ENCODE measurements around the gene LY86.

DNA sequence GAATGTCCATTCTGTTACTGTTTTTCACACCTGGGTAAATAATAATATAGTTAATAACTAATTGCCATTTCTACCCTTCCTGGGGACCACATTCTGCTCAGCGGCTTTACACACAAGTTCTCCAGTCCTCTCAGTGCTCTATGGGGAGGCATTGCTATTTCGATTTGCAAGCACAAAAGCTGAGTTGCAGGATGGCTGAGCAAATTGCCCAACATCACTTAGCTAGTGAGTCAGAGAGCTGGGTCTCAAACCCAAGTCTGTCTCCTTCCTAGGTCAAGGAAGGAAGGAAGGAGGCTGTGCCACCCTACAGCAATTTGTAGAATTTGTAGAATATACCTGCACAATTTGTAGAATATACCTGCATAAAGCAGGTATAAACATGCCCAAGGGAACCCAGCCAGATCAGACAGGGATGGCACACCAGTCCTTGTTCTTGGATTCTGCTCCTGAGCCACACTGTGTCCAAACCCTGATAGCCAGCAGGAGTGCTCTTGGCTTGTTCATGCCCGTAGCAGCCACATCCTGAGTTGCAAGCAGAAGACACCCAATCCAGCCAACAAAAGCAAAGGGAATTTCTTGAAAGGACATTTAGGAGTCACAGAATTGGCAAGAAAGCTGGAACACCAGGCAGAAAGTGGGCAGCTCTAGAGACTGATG, 56.9 kb downstream of the LY86 start:
- TF ChIP-seq, protein P1, sequence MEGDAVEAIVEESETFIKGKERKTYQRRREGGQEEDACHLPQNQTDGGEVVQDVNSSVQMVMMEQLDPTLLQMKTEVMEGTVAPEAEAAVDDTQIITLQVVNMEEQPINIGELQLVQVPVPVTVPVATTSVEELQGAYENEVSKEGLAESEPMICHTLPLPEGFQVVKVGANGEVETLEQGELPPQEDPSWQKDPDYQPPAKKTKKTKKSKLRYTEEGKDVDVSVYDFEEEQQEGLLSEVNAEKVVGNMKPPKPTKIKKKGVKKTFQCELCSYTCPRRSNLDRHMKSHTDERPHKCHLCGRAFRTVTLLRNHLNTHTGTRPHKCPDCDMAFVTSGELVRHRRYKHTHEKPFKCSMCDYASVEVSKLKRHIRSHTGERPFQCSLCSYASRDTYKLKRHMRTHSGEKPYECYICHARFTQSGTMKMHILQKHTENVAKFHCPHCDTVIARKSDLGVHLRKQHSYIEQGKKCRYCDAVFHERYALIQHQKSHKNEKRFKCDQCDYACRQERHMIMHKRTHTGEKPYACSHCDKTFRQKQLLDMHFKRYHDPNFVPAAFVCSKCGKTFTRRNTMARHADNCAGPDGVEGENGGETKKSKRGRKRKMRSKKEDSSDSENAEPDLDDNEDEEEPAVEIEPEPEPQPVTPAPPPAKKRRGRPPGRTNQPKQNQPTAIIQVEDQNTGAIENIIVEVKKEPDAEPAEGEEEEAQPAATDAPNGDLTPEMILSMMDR (IDR thresholded peaks at IDR 0.05), result no peak
- TF ChIP-seq POLR2A (IDR thresholded peaks at IDR 0.05), result no peak

Data from testis (tissue), 2 donors.